GM21360 (cell line): Measurements from ENCODE around the gene CHST4.
"Not testable (repeated sequence)": the region's sequence is repeated elsewhere in the genome, so short reads cannot be mapped to it uniquely, and the experiment has no call there.

ENCODE experiments used
- ATAC-seq: cut with Tn5 transposase; IDR thresholded peaks from one replicate; pipeline ENCODE4 v1.9.1; 2021; ENCODE audit warnings: mild to moderate bottlenecking, moderate library complexity; ENCODE audit not compliant: unreplicated experiment

The CHST4 gene

DNA sequence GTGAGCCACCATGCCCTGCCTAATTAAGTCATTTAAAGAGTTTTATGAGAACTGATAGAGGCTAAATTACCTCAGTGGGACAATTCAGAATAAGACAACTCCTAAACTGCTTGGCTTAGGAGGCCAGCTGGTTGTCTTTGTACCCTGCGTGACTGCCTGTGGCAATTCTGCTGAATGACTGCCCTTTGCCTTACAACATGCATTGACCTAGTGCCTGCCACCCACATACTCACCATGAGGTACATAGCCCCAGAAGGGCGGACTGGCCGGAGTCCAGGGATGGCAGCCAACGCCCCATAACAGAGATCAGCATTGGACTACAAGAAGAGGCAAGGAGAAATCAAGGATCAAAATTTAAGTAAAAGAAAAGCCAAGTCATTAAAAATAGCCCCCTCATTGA lies 43.4 kb downstream of the CHST4 start:
- ATAC-seq = no peak

DNA sequence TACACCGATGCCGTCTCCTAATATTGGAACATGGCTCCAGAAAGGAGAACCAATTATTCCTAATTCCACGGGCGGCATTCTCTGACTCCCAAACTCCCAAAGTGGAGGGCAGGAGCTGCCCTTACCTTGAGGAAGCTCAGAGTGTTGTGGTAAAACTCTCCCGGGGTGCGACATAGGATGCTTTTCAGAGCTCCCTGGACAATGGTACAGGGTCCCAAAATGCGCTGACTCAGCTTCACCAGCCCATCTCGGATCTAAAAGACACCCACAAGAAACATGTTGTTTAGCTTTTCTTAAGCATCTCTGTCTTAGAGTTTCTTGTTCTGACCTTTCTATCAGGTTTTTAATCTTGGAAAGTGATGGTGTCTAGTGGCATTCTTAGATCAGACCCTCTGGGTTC lies 43.9 kb downstream of the CHST4 start:
- no peak for ATAC-seq

DNA sequence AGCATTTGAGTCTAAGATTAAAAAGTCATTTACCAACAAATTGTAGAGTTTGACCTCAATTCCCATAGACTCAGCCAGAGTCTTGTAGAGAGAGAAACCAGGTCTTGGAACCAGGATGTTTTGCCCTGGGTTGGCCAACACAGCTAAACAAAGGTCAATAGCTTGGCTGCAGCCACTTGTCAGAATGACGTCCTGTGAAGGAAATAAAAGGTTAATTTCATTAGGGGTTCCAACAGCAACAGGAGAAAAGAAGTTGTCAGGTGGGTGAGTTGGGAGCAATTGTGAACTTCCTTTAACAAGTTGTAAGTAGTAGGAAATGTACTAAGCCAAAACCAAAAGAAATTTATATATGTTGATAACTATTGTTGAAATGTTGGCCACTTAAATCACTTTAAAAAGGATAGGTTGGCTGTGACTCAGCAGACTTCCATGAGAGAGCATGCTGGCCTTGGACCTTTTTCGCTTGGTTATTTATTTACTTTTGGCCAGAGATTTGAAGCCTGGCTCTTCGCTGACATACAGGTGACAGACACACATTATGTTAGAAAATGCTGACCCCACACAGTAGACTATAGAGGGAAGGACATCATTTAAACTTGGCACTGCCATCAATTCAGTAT lies 46.4 kb downstream of the CHST4 start:
- no peak for ATAC-seq

DNA sequence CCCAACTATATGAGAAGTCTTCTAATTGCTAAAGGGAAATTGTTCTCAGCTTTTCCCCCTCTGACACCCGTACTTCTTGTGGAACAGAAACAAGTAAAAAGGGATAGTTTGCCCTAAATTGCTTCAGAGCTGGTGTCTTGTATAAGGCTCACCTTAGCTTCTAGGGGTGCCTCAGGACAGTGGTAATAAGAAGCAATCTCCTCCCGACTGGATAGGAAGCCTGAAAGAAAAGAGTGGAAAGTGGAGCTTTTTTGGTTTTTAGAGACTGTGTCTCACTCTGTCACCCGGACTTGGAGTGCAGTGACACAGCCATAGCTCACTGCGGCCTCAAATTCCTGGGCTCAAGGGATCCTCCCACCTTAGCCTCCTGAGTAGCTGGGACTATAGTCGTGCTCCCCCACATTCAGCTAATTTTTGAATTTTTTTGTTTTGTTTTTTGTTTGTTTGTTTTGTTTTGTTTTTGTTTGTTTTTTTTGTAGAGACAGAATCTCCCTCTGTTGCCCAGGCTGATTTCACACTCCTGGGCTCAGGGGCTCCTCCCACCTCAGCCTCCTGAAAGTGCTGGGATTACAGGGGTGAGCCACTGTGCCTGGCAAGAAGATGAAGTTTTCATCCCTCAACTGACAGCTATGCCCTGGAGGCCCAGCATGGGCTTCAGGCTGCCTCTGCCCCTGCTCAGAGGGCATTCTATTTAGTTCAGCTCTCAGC lies 47.3 kb downstream of the CHST4 start:
- ATAC-seq = no peak

DNA sequence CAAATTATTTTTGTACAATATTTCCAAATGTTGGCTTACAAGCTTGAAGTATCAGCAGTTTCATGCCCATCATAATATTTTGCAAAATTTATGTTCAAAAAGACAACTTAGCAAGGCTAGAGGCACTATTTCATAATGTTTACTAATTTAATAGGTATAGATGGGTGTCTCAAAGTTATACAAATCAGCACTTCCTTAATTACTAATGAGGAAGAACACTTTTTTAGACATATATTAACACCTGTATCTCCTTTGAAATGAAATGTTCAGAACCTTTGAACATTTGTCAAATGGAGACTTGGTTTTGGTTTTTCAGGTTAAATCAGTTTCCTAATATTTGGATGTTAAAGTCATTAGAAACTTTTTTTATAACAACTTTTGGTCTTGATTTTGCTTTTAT lies 48.5 kb downstream of the CHST4 start:
- ATAC-seq = no peak

DNA sequence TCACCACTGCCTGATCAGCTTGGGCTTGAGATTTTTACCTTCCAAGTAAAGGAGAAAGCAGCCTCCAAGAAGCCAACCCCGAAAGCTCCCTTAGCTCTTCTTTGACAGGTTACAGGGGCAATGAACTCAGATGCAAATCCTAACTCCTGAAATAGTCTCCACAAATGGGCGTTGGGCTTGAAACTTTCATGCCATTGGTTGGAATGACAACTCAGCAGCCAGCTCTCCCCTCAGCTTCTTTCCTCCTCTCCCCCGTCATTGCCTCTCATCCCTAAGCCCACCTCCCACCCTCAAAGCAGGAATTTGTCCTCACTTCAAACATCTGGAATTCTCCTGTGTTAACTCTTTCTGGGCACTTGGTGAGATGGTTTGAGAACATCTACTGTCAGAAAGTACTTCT lies 50.7 kb downstream of the CHST4 start, which contains the start of gene TAT:
TAT (minus strand) TSS at position 122 of the 400 bp plus-strand sequence. CDS start 677 bp downstream, outside the sequence.
- ATAC-seq = no peak

DNA sequence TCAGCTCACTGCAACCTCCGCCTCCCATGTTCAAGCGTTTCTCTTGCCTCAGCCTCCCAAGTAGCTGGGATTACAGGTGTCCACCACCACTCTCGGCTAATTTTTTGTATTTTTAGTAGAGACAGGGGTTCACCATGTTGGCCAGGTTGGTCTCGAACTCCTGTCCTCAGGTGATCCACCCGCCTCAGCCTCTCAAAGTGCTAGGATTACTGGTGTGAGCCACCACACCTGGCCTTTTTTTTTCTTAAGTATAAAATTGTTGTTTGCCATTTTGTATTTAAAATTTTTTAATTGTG lies 56.3 kb downstream of the CHST4 start:
- not testable (repeated sequence) for ATAC-seq

DNA sequence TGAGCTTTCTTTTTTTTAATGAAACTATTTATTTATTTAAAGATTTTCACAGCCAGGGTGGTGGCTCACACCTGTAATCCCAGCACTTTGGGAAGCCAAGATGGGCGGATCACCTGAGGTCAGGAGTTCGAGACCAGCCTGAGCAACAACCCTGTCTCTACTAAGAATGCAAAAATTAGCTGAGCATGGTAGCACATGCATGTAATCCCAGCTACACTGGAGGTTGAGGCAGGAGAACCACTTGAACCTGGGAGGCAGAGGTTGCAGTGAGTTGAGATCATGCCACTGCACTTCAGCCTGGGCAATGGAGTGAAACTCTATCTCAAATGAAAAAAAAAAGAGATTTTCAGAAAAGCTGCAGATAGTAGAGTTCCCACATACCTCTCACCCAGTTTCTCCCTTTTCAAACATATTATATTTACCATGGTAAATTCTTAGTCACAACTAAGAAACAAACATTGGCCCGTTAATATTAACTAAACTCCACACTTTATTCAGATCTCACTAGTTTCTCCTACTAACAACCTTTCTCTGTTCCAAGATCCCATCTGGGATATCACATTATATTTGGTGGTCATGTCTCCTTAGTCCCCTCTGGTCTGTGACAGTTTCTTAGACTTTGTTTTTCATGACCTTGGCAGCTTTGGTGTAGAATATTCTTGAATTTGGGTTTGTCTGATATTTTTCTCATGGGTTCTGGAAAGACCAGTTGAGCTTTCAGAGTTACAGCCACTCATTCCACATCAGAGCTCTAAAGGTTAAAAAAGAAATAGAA lies 58.5 kb downstream of the CHST4 start:
- no peak for ATAC-seq

DNA sequence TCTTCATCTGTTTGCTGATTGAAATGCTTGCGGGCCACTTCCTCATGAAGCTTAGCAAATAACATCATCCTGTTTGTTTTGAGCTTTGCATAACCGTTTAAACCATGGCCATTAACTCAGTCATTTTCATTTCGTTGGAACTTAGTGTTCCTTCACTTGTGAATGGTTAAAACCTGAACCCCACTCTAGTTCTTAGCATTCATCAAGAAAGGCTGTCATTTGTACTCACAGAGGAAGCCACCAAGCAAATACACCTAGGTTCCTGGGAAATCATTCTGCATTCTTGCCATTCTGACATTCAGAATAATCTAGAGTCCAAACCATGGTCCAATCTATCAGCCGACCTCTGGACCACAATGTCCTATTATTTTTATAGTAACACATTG lies 59.1 kb downstream of the CHST4 start:
- no peak for ATAC-seq
